Measurements from ENCODE around the gene MFSD11.
A peak's percentile ranks its signal among the peaks of the same experiment; 100 is the strongest.
"Not testable (repeated sequence)": the region's sequence is repeated elsewhere in the genome, so short reads cannot be mapped to it uniquely, and the experiment has no call there.

The MFSD11 gene

GRCh38 chr17:76702076-76702475 lies 35.8 kb upstream of the MFSD11 start:
- TF ChIP-seq CTCF (IDR thresholded peaks at IDR 0.05; ENCODE audit: insufficient read depth, low read depth, low read length, missing control alignments), result no peak
- DNase-seq (ENCODE audit: low read depth), result no peak
- H3K4me3 ChIP-seq (ENCODE audit: low read depth, low read length), result no peak overlapping the region

- no peak for TF ChIP-seq CTCF (IDR thresholded peaks at IDR 0.05; ENCODE audit: insufficient read depth, low read depth, low read length, missing control alignments)
- no peak for DNase-seq (ENCODE audit: low read depth)
- H3K4me3 ChIP-seq (ENCODE audit: low read depth, low read length), result no peak overlapping the region
Measured at GRCh38 chr17:76702941-76703637, 34.8 kb upstream of the MFSD11 start.

GRCh38 chr17:76704805-76705204 lies 33.1 kb upstream of the MFSD11 start:
- H3K4me3 ChIP-seq (ENCODE audit: low read depth, low read length), result no peak overlapping the region
- no peak for TF ChIP-seq CTCF (IDR thresholded peaks at IDR 0.05; ENCODE audit: insufficient read depth, low read depth, low read length, missing control alignments)
- no peak for DNase-seq (ENCODE audit: low read depth)

GRCh38 chr17:76706817-76707216 lies 31.1 kb upstream of the MFSD11 start:
- no peak for DNase-seq (ENCODE audit: low read depth)
- no peak for TF ChIP-seq CTCF (IDR thresholded peaks at IDR 0.05; ENCODE audit: insufficient read depth, low read depth, low read length, missing control alignments)
- H3K4me3 ChIP-seq (ENCODE audit: low read depth, low read length), result no peak overlapping the region

GRCh38 chr17:76707985-76708807 lies 29.7 kb upstream of the MFSD11 start:
- peak; percentile 5 for TF ChIP-seq CTCF (IDR thresholded peaks at IDR 0.05; ENCODE audit: insufficient read depth, low read depth, low read length, missing control alignments)
- no peak overlapping the region for H3K4me3 ChIP-seq (ENCODE audit: low read depth, low read length)
- DNase-seq (ENCODE audit: low read depth), result no peak

GRCh38 chr17:76709077-76709950 lies 28.6 kb upstream of the MFSD11 start:
- DNase-seq (ENCODE audit: low read depth), result no peak
- no peak overlapping the region for H3K4me3 ChIP-seq (ENCODE audit: low read depth, low read length)
- no peak for TF ChIP-seq CTCF (IDR thresholded peaks at IDR 0.05; ENCODE audit: insufficient read depth, low read depth, low read length, missing control alignments)

GRCh38 chr17:76709951-76710862 lies 27.7 kb upstream of the MFSD11 start:
- DNase-seq (ENCODE audit: low read depth); H3K4me3 ChIP-seq (ENCODE audit: low read depth, low read length): not testable (repeated sequence)

All from GM12865 (cell line).